ENCODE results near the gene ADAM33. TPM values are rescaled to one million over a fixed set of nuclear protein-coding genes. Genes with fewer than 3 reads are reported as not detected.

Gene ADAM33
- polyA plus RNA-seq, 1 donor from 2014 or later = not detected

DNA sequence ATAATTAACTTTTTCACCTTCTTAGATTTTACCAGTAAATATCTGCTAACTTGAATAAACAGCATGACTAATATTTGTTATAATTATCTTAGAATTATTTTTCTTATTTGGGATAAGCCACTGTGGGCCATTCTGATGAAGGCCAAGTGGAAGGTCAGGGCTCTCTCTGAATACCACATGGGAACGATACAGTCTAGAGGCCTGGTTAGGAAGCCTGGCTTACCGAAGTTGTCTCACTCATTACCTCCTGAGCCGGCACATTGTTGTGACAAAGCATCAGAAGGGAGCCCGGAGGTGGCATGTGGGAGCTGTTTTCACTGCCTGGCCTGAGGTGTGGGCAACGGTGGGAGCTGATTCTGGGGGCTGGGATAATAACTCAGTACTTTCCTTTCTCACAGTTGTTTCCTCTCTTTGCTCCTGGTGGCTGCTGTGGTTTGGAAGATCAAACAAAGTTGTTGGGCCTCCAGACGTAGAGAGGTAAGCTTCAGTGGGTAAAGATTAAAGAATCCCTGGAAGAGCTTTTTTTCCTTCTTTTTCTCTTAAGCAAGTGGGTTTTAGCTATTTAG, 47.8 kb downstream of the ADAM33 start:
- TF ChIP-seq RAD21 (conservative IDR thresholded peaks at IDR 0.05) (no peak), TAF1 (IDR thresholded peaks at IDR 0.05; ENCODE audit: low read depth) (no peak), POLR2AphosphoS5 (IDR thresholded peaks at IDR 0.05) (no peak), EP300 (conservative IDR thresholded peaks at IDR 0.05; ENCODE audit: poor library complexity, severe bottlenecking) (no peak), SMC3 (conservative IDR thresholded peaks at IDR 0.05; ENCODE audit: poor library complexity) (no peak), EZH2 (IDR thresholded peaks at IDR 0.05; ENCODE audit: borderline replicate concordance, insufficient read depth, low read length, poor library complexity, severe bottlenecking) (no peak), MXI1 (conservative IDR thresholded peaks at IDR 0.05; ENCODE audit: poor library complexity, severe bottlenecking) (no peak)
- TF ChIP-seq, protein P1, sequence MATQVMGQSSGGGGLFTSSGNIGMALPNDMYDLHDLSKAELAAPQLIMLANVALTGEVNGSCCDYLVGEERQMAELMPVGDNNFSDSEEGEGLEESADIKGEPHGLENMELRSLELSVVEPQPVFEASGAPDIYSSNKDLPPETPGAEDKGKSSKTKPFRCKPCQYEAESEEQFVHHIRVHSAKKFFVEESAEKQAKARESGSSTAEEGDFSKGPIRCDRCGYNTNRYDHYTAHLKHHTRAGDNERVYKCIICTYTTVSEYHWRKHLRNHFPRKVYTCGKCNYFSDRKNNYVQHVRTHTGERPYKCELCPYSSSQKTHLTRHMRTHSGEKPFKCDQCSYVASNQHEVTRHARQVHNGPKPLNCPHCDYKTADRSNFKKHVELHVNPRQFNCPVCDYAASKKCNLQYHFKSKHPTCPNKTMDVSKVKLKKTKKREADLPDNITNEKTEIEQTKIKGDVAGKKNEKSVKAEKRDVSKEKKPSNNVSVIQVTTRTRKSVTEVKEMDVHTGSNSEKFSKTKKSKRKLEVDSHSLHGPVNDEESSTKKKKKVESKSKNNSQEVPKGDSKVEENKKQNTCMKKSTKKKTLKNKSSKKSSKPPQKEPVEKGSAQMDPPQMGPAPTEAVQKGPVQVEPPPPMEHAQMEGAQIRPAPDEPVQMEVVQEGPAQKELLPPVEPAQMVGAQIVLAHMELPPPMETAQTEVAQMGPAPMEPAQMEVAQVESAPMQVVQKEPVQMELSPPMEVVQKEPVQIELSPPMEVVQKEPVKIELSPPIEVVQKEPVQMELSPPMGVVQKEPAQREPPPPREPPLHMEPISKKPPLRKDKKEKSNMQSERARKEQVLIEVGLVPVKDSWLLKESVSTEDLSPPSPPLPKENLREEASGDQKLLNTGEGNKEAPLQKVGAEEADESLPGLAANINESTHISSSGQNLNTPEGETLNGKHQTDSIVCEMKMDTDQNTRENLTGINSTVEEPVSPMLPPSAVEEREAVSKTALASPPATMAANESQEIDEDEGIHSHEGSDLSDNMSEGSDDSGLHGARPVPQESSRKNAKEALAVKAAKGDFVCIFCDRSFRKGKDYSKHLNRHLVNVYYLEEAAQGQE (IDR thresholded peaks at IDR 0.05; ENCODE audit: borderline replicate concordance) = no peak
- TF ChIP-seq, protein P2, sequence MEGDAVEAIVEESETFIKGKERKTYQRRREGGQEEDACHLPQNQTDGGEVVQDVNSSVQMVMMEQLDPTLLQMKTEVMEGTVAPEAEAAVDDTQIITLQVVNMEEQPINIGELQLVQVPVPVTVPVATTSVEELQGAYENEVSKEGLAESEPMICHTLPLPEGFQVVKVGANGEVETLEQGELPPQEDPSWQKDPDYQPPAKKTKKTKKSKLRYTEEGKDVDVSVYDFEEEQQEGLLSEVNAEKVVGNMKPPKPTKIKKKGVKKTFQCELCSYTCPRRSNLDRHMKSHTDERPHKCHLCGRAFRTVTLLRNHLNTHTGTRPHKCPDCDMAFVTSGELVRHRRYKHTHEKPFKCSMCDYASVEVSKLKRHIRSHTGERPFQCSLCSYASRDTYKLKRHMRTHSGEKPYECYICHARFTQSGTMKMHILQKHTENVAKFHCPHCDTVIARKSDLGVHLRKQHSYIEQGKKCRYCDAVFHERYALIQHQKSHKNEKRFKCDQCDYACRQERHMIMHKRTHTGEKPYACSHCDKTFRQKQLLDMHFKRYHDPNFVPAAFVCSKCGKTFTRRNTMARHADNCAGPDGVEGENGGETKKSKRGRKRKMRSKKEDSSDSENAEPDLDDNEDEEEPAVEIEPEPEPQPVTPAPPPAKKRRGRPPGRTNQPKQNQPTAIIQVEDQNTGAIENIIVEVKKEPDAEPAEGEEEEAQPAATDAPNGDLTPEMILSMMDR (IDR thresholded peaks at IDR 0.05; ENCODE audit: poor library complexity, severe bottlenecking) = no peak

GRCh38 chr20:3632311-3633004, 49.4 kb downstream of the ADAM33 start:
- Histone ChIP-seq H3K9me2 (ENCODE audit: insufficient read depth, low read length) (no peaks in the 10 kb centered on the region), H3F3A (ENCODE audit: insufficient read depth, low read length, poor library complexity, severe bottlenecking) (no peaks in the 10 kb centered on the region), H2AFZ (ENCODE audit: low read depth, low read length) (no peak overlapping the region), H4K20me1 (ENCODE audit: insufficient read depth) (no peaks in the 10 kb centered on the region), H3K4me3 (ENCODE audit: low read length) (no peak overlapping the region), H3K4me2 (ENCODE audit: low read length) (no peak overlapping the region), H3K9me3 (ENCODE audit: low read length) (no peaks in the 10 kb centered on the region), H3K9ac (ENCODE audit: low read length) (no peak overlapping the region), H3K27me3 (ENCODE audit: insufficient read depth, low read depth, low read length) (no peaks in the 10 kb centered on the region), H3K27ac (ENCODE audit: low read length) (no peak overlapping the region), H3K36me3 (ENCODE audit: insufficient read depth, low read length) (peaks cover 2% of the 10 kb centered on the region), H3K79me2 (replicated peaks; ENCODE audit: insufficient read depth, low read length) (no peaks in the 10 kb centered on the region)
- TF ChIP-seq RAD21 (conservative IDR thresholded peaks at IDR 0.05) (no peak), EP300 (conservative IDR thresholded peaks at IDR 0.05; ENCODE audit: poor library complexity, severe bottlenecking) (no peak), SMC3 (conservative IDR thresholded peaks at IDR 0.05; ENCODE audit: poor library complexity) (no peak), POLR2AphosphoS5 (IDR thresholded peaks at IDR 0.05) (no peak), TAF1 (IDR thresholded peaks at IDR 0.05; ENCODE audit: low read depth) (no peak), EZH2 (IDR thresholded peaks at IDR 0.05; ENCODE audit: borderline replicate concordance, insufficient read depth, low read length, poor library complexity, severe bottlenecking) (no peak)
- TF ChIP-seq, protein P1 (IDR thresholded peaks at IDR 0.05; ENCODE audit: borderline replicate concordance) = no peak
- TF ChIP-seq, protein P2 (IDR thresholded peaks at IDR 0.05; ENCODE audit: poor library complexity, severe bottlenecking) = no peak

More for the DNA sequence above, 47.8 kb downstream of the ADAM33 start:
- Histone ChIP-seq H2AFZ (ENCODE audit: low read depth, low read length) (no peak overlapping the region), H3K9ac (ENCODE audit: low read length) (no peak overlapping the region), H3K27ac (ENCODE audit: low read length) (no peak overlapping the region), H3K4me2 (ENCODE audit: low read length) (no peak overlapping the region), H3K36me3 (ENCODE audit: insufficient read depth, low read length) (peaks cover 6% of the 10 kb centered on the region), H3K4me3 (ENCODE audit: low read length) (no peak overlapping the region), H4K20me1 (ENCODE audit: insufficient read depth) (no peaks in the 10 kb centered on the region), H3K9me2 (ENCODE audit: insufficient read depth, low read length) (no peaks in the 10 kb centered on the region), H3K9me3 (ENCODE audit: low read length) (no peaks in the 10 kb centered on the region), H3F3A (ENCODE audit: insufficient read depth, low read length, poor library complexity, severe bottlenecking) (no peaks in the 10 kb centered on the region), H3K27me3 (ENCODE audit: insufficient read depth, low read depth, low read length) (no peaks in the 10 kb centered on the region), H3K79me2 (replicated peaks; ENCODE audit: insufficient read depth, low read length) (no peaks in the 10 kb centered on the region)
